Fibroblast of lung (primary cell): ENCODE measurements around the gene SCGB1D1. TPM values are rescaled to one million over a fixed set of nuclear protein-coding genes. Genes with fewer than 3 reads are reported as not detected.

Experiments used
- DNase-seq, 2 donors: peaks; one replicate each; pipeline versions ENCODE4 v3.0.0 to v3.0.0-alpha.2; 2010; ENCODE audit warnings: low read depth in 2 of 2
- H2AFZ ChIP-seq: 2 replicates; pipeline ENCODE4 v1.5.1; 2012; ENCODE audit warnings: low read length, control low read depth, inconsistent platforms
- H3K27ac ChIP-seq: 2 replicates; pipeline ENCODE4 v1.5.1; 2011; ENCODE audit warnings: low read length, control low read depth; ENCODE audit not compliant: insufficient read depth
- H3K27me3 ChIP-seq: 2 replicates; pipeline ENCODE4 v1.5.1; 2011; ENCODE audit warnings: mild to moderate bottlenecking, low read length; ENCODE audit not compliant: control insufficient read depth, insufficient read depth
- H3K36me3 ChIP-seq: 2 replicates; pipeline ENCODE4 v1.5.1; 2011; ENCODE audit warnings: low read length; ENCODE audit not compliant: control insufficient read depth, insufficient read depth
- H3K4me1 ChIP-seq: 2 replicates; pipeline ENCODE4 v1.5.1; 2011; ENCODE audit warnings: low read length; ENCODE audit not compliant: control insufficient read depth, insufficient read depth; ENCODE audit errors: extremely low read depth
- H3K4me2 ChIP-seq: 2 replicates; pipeline ENCODE4 v1.5.1; 2011; ENCODE audit warnings: low read length, control low read depth; ENCODE audit not compliant: insufficient read depth; ENCODE audit errors: extremely low read depth
- H3K4me3 ChIP-seq, 4 experiments: fragments of 200-600 bp in 1 of 4; sonication (generic) in 1 of 4; replicated peaks in 1 of 4; 2 replicates each; pipeline ENCODE4 v1.5.1; 2011 to 2016; ENCODE audit warnings: low read length in 4 of 4, low read depth in 3 of 4, mild to moderate bottlenecking in 3 of 4, control low read depth in 2 of 4, inconsistent platforms in 1 of 4, mixed read lengths in 1 of 4; ENCODE audit not compliant: insufficient read depth in 1 of 4; ENCODE audit errors: control extremely low read depth in 1 of 4
- H3K79me2 ChIP-seq: 2 replicates; pipeline ENCODE4 v1.5.1; 2012; ENCODE audit warnings: mild to moderate bottlenecking, low read length, inconsistent platforms; ENCODE audit not compliant: control insufficient read depth, insufficient read depth
- H3K9ac ChIP-seq: 2 replicates; pipeline ENCODE4 v1.5.1; 2011; ENCODE audit warnings: mild to moderate bottlenecking, low read length, control low read depth; ENCODE audit not compliant: insufficient read depth
- H3K9me3 ChIP-seq: 2 replicates; pipeline ENCODE4 v1.5.1; 2012; ENCODE audit warnings: low read depth, low read length; ENCODE audit not compliant: control insufficient read depth, insufficient read depth
- H4K20me1 ChIP-seq: 2 replicates; pipeline ENCODE4 v1.5.1; 2011; ENCODE audit warnings: low read length; ENCODE audit not compliant: control insufficient read depth, insufficient read depth; ENCODE audit errors: extremely low read depth
- CTCF ChIP-seq, 2 donors: IDR thresholded peaks in 1 of 2; conservative IDR thresholded peaks in 1 of 2; 1 replicate in 1 of 2; 2 replicates in 1 of 2; pipeline ENCODE4 v1.5.1; 2011 to 2012; ENCODE audit warnings: low read length in 2 of 2, control low read depth in 1 of 2, inconsistent platforms in 1 of 2, low read depth in 1 of 2, mild to moderate bottlenecking in 1 of 2
- EZH2 ChIP-seq: IDR thresholded peaks from 2 replicates; pipeline ENCODE4 v1.5.1; 2012; ENCODE audit warnings: low read length, control low read depth, mild to moderate bottlenecking; ENCODE audit errors: missing control alignments
- polyA plus RNA-seq, 2 donors: library from polyadenylated mRNA; depleted of rRNA in 1 of 2; stranded (reverse) in 1 of 2; unstranded in 1 of 2; fragments of >200 nt; gene quantifications; 2 replicates each; pipeline ENCODE4 v1.2.1, GENCODE V29; 2011 to 2012; ENCODE audit warnings: missing spikeins in 1 of 2
- total RNA-seq: library from RNA; depleted of rRNA; stranded (reverse); fragments of >200 nt; gene quantifications from 2 replicates; pipeline ENCODE4 v1.2.1, GENCODE V29; 2014

SCGB1D1 gene
- total and polyA plus RNA-seq, 2 donors (not counting 1 experiment from before 2014, with no cell fraction given), result not detected

GRCh38 chr11:62166371-62166770 is 23.6 kb upstream of the SCGB1D1 start:
- no peaks in the 10 kb centered on the region for H4K20me1 ChIP-seq
- H3K36me3 ChIP-seq, result no peaks in the 10 kb centered on the region
- no peak overlapping the region for H3K27ac ChIP-seq
- no peak for DNase-seq
- H3K4me3 ChIP-seq, result no peak overlapping the region
- H3K79me2 ChIP-seq, result no peaks in the 10 kb centered on the region
- no peak overlapping the region for H3K4me2 ChIP-seq
- H3K9me3 ChIP-seq, result no peaks in the 10 kb centered on the region
- H3K27me3 ChIP-seq, result peaks cover 5% of the 10 kb centered on the region
- H3K9ac ChIP-seq, result no peak overlapping the region
- H3K4me1 ChIP-seq, result no peaks in the 10 kb centered on the region
- TF ChIP-seq EZH2 (no peak), CTCF (conservative IDR thresholded peaks at IDR 0.05 in 1 of 2, IDR thresholded peaks at IDR 0.05 in 1 of 2; ENCODE audit: low read depth in 1 of 2, low read length in 2 of 2) (no peak)
- H2AFZ ChIP-seq, result no peak overlapping the region

GRCh38 chr11:62169448-62169847 is 20.6 kb upstream of the SCGB1D1 start:
- Histone ChIP-seq H3K4me1 (no peaks in the 10 kb centered on the region), H2AFZ (no peak overlapping the region), H3K79me2 (no peaks in the 10 kb centered on the region), H3K9ac (no peak overlapping the region), H3K27ac (no peak overlapping the region), H4K20me1 (no peaks in the 10 kb centered on the region), H3K9me3 (no peaks in the 10 kb centered on the region), H3K27me3 (peaks cover 8% of the 10 kb centered on the region), H3K4me3 (no peak overlapping the region), H3K4me2 (no peak overlapping the region), H3K36me3 (no peaks in the 10 kb centered on the region)
- DNase-seq, result no peak
- TF ChIP-seq CTCF (conservative IDR thresholded peaks at IDR 0.05 in 1 of 2, IDR thresholded peaks at IDR 0.05 in 1 of 2; ENCODE audit: low read depth in 1 of 2, low read length in 2 of 2) (no peak), EZH2 (no peak)

- Histone ChIP-seq H2AFZ (no peak overlapping the region), H3K36me3 (no peaks in the 10 kb centered on the region), H3K9ac (no peak overlapping the region), H3K9me3 (no peaks in the 10 kb centered on the region), H3K4me3 (no peak overlapping the region), H3K27me3 (peaks cover 5% of the 10 kb centered on the region), H3K27ac (no peak overlapping the region), H3K4me1 (no peaks in the 10 kb centered on the region), H4K20me1 (no peaks in the 10 kb centered on the region), H3K4me2 (no peak overlapping the region), H3K79me2 (no peaks in the 10 kb centered on the region)
- no peak for TF ChIP-seq EZH2
- no peak for TF ChIP-seq CTCF (conservative IDR thresholded peaks at IDR 0.05 in 1 of 2, IDR thresholded peaks at IDR 0.05 in 1 of 2; ENCODE audit: low read depth in 1 of 2, low read length in 2 of 2)
- DNase-seq, result peak in 1 of 2 donors; percentile 9
Measured at GRCh38 chr11:62169935-62170334, 20.1 kb upstream of the SCGB1D1 start.
